Activated T-helper 1 cell treated with anti-CD3 and anti-CD28 coated beads, Interleukin-12 subunit alpha, Interleukin-12 subunit beta, Interleukin-2, Interleukin-4 antibody, amounts not matched to agents 30 ng/mL and 10 ng/mL and 1 ng/mL, durations not matched to agents 14 hours and 24 hours and 36 hours (primary cell): ENCODE results near the gene CSNK2A3. TPM values are rescaled to one million over a fixed set of nuclear protein-coding genes. Genes with fewer than 3 reads are reported as not detected.
"Not testable (repeated sequence)": the region's sequence is repeated elsewhere in the genome, so short reads cannot be mapped to it uniquely, and the experiment has no call there.

ENCODE experiments used
- DNase-seq: peaks from one replicate; pipeline ENCODE4 v3.0.0; 2021; ENCODE audit warnings: low spot score
- H3K27ac Mint-ChIP-seq: one replicate; pipeline ENCODE4 v1.8.0; 2021; ENCODE audit warnings: mild to moderate bottlenecking, mixed read lengths
- H3K27me3 Mint-ChIP-seq: one replicate; pipeline ENCODE4 v1.8.0; 2022; ENCODE audit warnings: mild to moderate bottlenecking, moderate library complexity, mixed read lengths; ENCODE audit not compliant: insufficient read depth
- H3K36me3 Mint-ChIP-seq: one replicate; pipeline ENCODE4 v1.8.0; 2021; ENCODE audit warnings: low read depth, mixed read lengths
- H3K4me1 Mint-ChIP-seq: one replicate; pipeline ENCODE4 v1.8.0; 2021; ENCODE audit warnings: low read depth, mixed read lengths
- H3K4me3 Mint-ChIP-seq: one replicate; pipeline ENCODE4 v1.8.0; 2021; ENCODE audit warnings: mild to moderate bottlenecking, moderate library complexity, mixed read lengths
- H3K9me3 Mint-ChIP-seq: one replicate; pipeline ENCODE4 v1.8.0; 2021; ENCODE audit warnings: mixed read lengths
- intact Hi-C: fragments of 100-400 bp; cut with micrococcal nuclease; formaldehyde crosslinking; loops from one replicate; pipeline ENCODE4 v1.15.1; 2024
- total RNA-seq: library from RNA; stranded (reverse); gene quantifications from 2 replicates; pipeline ENCODE4 v1.2.3, GENCODE V29; 2022

Gene CSNK2A3
- total RNA-seq, 1 donor from 2014 or later, result 1.2 TPM

- H3K4me3 Mint-ChIP-seq, result no peak overlapping the region
Observed at GRCh38 chr11:11373934-11374333, 20.9 kb upstream of the CSNK2A3 start.

GRCh38 chr11:11372461-11372860, 19.4 kb upstream of the CSNK2A3 start:
- Mint-ChIP-seq H3K27me3 (no peaks in the 10 kb centered on the region), H3K36me3 (no peaks in the 10 kb centered on the region), H3K4me3 (no peak overlapping the region), H3K27ac (no peak overlapping the region), H3K4me1 (no peaks in the 10 kb centered on the region), H3K9me3 (no peaks in the 10 kb centered on the region)
- no peak for DNase-seq
- intact Hi-C loops, result no loop called here

More at GRCh38 chr11:11373934-11374333, 20.9 kb upstream of the CSNK2A3 start:
- no peak overlapping the region for H3K27ac Mint-ChIP-seq
- no peaks in the 10 kb centered on the region for H3K27me3 Mint-ChIP-seq
- intact Hi-C loops, result no loop called here
- no peaks in the 10 kb centered on the region for H3K9me3 Mint-ChIP-seq
- no peak for DNase-seq
- H3K36me3 Mint-ChIP-seq, result no peaks in the 10 kb centered on the region
- H3K4me1 Mint-ChIP-seq, result no peaks in the 10 kb centered on the region

GRCh38 chr11:11370962-11371303, 17.9 kb upstream of the CSNK2A3 start:
- Mint-ChIP-seq H3K4me1 (no peaks in the 10 kb centered on the region), H3K27me3 (no peaks in the 10 kb centered on the region), H3K27ac (no peak overlapping the region), H3K36me3 (no peaks in the 10 kb centered on the region), H3K9me3 (no peaks in the 10 kb centered on the region), H3K4me3 (no peak overlapping the region)
- intact Hi-C loops, result no loop called here
- DNase-seq, result no peak

GRCh38 chr11:11370255-11370961, 17.4 kb upstream of the CSNK2A3 start:
- no peaks in the 10 kb centered on the region for H3K27me3 Mint-ChIP-seq
- intact Hi-C loops, result no loop called here
- DNase-seq, result no peak
- no peaks in the 10 kb centered on the region for H3K36me3 Mint-ChIP-seq
- no peak overlapping the region for H3K4me3 Mint-ChIP-seq
- H3K27ac Mint-ChIP-seq, result no peak overlapping the region
- no peaks in the 10 kb centered on the region for H3K9me3 Mint-ChIP-seq
- no peaks in the 10 kb centered on the region for H3K4me1 Mint-ChIP-seq

- no peak for DNase-seq
- H3K9me3 Mint-ChIP-seq, result no peaks in the 10 kb centered on the region
- no peak overlapping the region for H3K4me3 Mint-ChIP-seq
- intact Hi-C loops, result no loop called here
- H3K27me3 Mint-ChIP-seq, result no peaks in the 10 kb centered on the region
- no peaks in the 10 kb centered on the region for H3K4me1 Mint-ChIP-seq
- no peak overlapping the region for H3K27ac Mint-ChIP-seq
- no peaks in the 10 kb centered on the region for H3K36me3 Mint-ChIP-seq
Observed at GRCh38 chr11:11366793-11367192, 13.7 kb upstream of the CSNK2A3 start.

GRCh38 chr11:11363674-11364073, 10.6 kb upstream of the CSNK2A3 start:
- no peaks in the 10 kb centered on the region for H3K9me3 Mint-ChIP-seq

GRCh38 chr11:11359611-11360010, 6.6 kb upstream of the CSNK2A3 start:
- Mint-ChIP-seq H3K4me3 (no peak overlapping the region), H3K27ac (no peak overlapping the region), H3K27me3 (peaks cover 2% of the 10 kb centered on the region), H3K9me3 (no peaks in the 10 kb centered on the region), H3K4me1 (no peaks in the 10 kb centered on the region), H3K36me3 (no peaks in the 10 kb centered on the region)
- intact Hi-C loops, result no loop called here
- DNase-seq, result no peak

More at GRCh38 chr11:11363674-11364073, 10.6 kb upstream of the CSNK2A3 start:
- no peaks in the 10 kb centered on the region for H3K27me3 Mint-ChIP-seq
- H3K36me3 Mint-ChIP-seq, result no peaks in the 10 kb centered on the region
- DNase-seq, result no peak
- no peak overlapping the region for H3K27ac Mint-ChIP-seq
- H3K4me3 Mint-ChIP-seq, result no peak overlapping the region
- H3K4me1 Mint-ChIP-seq, result no peaks in the 10 kb centered on the region
- intact Hi-C loops, result no loop called here

GRCh38 chr11:11356842-11357241, 3.8 kb upstream of the CSNK2A3 start:
- no peak for DNase-seq
- intact Hi-C loops, result no loop called here
- peaks cover 2% of the 10 kb centered on the region for H3K27me3 Mint-ChIP-seq
- no peaks in the 10 kb centered on the region for H3K9me3 Mint-ChIP-seq
- H3K36me3 Mint-ChIP-seq, result no peaks in the 10 kb centered on the region
- H3K27ac Mint-ChIP-seq, result no peak overlapping the region
- no peak overlapping the region for H3K4me3 Mint-ChIP-seq
- H3K4me1 Mint-ChIP-seq, result no peaks in the 10 kb centered on the region

GRCh38 chr11:11351851-11352250, 1.2 kb downstream of the CSNK2A3 start:
- H3K27ac Mint-ChIP-seq, H3K36me3 Mint-ChIP-seq, H3K27me3 Mint-ChIP-seq, H3K4me1 Mint-ChIP-seq, H3K4me3 Mint-ChIP-seq, H3K9me3 Mint-ChIP-seq, DNase-seq, intact Hi-C loops: not testable (repeated sequence)

- no peaks in the 10 kb centered on the region for H3K4me1 Mint-ChIP-seq
- H3K27ac Mint-ChIP-seq, result no peak overlapping the region
- H3K4me3 Mint-ChIP-seq, result no peak overlapping the region
- no peak for DNase-seq
- intact Hi-C loops, result no loop called here
- H3K27me3 Mint-ChIP-seq, result no peaks in the 10 kb centered on the region
- H3K36me3 Mint-ChIP-seq, result no peaks in the 10 kb centered on the region
- no peaks in the 10 kb centered on the region for H3K9me3 Mint-ChIP-seq
Observed at GRCh38 chr11:11351042-11351586, 1.9 kb downstream of the CSNK2A3 start.

GRCh38 chr11:11349870-11350337, 3.1 kb downstream of the CSNK2A3 start:
- Mint-ChIP-seq H3K9me3 (no peaks in the 10 kb centered on the region), H3K4me1 (no peaks in the 10 kb centered on the region), H3K27me3 (no peaks in the 10 kb centered on the region), H3K4me3 (no peak overlapping the region), H3K27ac (no peak overlapping the region), H3K36me3 (no peaks in the 10 kb centered on the region)
- intact Hi-C loops, result no loop called here
- DNase-seq, result no peak

- no peaks in the 10 kb centered on the region for H3K27me3 Mint-ChIP-seq
- DNase-seq, result no peak
- intact Hi-C loops, result no loop called here
- no peak overlapping the region for H3K27ac Mint-ChIP-seq
- no peaks in the 10 kb centered on the region for H3K9me3 Mint-ChIP-seq
- no peaks in the 10 kb centered on the region for H3K36me3 Mint-ChIP-seq
- H3K4me3 Mint-ChIP-seq, result no peak overlapping the region
- peaks cover 1% of the 10 kb centered on the region for H3K4me1 Mint-ChIP-seq
Observed at GRCh38 chr11:11349106-11349825, 3.8 kb downstream of the CSNK2A3 start.

GRCh38 chr11:11348303-11348702, 4.7 kb downstream of the CSNK2A3 start:
- intact Hi-C loops, result no loop called here
- no peak overlapping the region for H3K27ac Mint-ChIP-seq
- no peaks in the 10 kb centered on the region for H3K36me3 Mint-ChIP-seq
- H3K4me3 Mint-ChIP-seq, result no peak overlapping the region
- no peaks in the 10 kb centered on the region for H3K27me3 Mint-ChIP-seq
- no peak for DNase-seq
- H3K9me3 Mint-ChIP-seq, result no peaks in the 10 kb centered on the region
- peaks cover 7% of the 10 kb centered on the region for H3K4me1 Mint-ChIP-seq
